Renal pelvis (tissue), 4 donors: ENCODE results near the gene TPRX1. TPM values are rescaled to one million over a fixed set of nuclear protein-coding genes. Genes with fewer than 3 reads are reported as not detected.
"Not testable (repeated sequence)": the region's sequence is repeated elsewhere in the genome, so short reads cannot be mapped to it uniquely, and the experiment has no call there.

Experiments
- DNase-seq: peaks from one replicate; pipeline ENCODE4 v3.0.0-alpha.2; 2013
- polyA plus RNA-seq, 3 donors: library from polyadenylated mRNA; unstranded; fragments of 120-200 nt; gene quantifications; one replicate each; pipeline ENCODE4 v1.2.1, GENCODE V29; 2013; ENCODE audit not compliant: insufficient read length in 3 of 3

Gene TPRX1
- polyA plus RNA-seq, 3 donors: not detected

DNA sequence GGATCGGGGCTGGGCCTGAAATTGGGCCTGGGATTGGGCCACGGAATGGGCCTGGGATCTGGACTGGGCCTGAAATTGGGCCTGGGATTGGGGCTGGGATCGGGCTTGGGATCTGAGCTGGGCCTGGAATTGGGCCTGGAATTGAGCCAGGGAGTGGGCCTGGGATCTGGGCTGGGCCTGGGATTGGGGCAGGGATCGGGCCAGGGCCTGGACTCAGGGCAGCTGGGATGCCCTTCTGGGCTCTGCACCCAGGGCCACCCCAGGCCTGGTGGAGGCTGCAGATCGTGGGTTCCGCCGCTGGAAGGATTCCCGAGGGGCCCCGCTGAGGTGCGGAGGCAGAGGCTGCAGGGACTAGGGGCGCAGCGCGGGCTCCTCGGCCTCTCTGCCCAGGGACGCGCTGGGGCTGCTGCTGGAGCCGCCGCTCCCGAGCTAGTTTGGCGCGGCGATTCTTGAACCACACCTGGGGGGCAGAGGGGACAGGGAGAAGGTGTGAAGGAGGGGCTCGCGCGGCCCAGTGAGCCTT is 1.8 kb downstream of the TPRX1 start:
- DNase-seq: no peak

DNA sequence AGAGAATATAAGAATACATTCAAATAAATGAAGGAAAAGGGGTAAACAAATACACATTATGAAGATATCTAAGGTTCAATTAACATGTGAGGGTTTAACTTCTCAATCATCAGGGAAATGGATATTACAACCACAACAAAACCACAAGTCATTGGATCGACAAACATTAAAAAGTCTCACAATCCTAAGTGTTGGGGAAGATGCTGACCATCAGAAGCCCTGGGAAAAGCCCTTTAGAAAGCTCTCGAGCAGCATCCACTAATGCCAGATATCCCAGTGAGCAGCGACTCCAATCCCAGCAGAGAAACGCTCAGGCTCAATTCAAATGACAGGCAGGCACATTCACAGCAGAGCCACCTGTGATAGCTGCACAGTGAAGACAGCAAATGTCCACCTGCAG is 3.1 kb downstream of the TPRX1 start:
- DNase-seq: no peak

DNA sequence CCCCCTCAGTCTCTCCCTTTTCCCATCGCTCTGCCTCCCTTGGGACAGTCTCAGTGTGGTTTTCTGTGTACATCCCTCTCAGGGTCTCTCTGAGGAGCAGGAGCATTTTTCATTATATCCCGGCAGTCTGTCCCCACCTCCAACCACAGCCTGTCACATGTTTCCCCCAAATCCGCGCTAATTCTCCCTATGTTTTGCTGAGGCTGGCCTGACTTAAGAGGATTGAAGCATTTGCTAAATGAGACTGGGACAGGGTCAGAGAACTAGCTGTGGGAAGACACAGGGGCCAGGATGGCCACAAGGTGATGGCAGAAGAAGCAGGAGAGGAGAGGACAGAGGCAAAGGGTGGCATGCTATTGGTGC is 5.5 kb downstream of the TPRX1 start:
- DNase-seq: no peak

DNA sequence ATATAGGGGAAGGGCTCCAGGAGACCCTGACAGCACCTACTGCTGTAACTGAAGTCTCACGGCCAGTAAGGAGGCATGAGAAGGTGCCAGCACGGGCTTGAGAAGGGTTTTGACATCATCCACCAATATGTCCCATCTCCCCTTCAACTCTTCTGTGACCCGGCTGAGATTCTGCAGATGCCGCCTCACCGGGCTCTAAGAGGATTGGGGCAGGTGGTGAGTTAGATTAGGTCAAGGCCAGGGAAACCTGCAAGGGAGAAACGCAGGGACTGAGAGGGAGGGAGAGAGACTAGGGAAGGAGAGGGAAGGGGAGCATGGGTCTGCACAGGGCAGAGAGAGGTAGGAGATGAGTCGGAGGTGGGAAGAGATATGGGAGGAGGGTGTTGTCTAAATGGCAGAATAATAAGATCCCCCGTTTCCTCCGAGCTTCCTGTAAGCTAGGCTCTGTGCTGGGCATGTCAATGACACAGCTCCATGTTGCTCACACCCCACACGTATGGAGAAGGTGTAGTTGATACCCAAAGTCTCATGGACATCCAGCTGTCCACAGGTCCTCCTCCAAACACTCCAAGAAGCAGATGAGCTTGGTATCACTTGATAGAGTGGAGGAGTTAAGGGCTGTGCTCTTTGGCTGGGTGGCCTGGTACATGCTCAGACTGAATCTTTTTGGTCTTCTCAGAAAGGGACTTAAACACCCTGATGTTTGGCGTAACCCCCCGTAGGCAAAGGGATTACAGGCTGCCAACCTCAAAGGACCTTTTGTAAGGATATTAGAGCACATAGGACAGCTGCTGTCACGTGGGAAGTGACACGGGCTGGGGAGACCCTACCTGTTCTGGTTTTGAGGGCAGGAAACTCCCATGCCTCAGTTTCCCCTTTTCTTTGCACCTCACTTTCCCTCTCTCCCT is 6.1 kb downstream of the TPRX1 start:
- no peak for DNase-seq

DNA sequence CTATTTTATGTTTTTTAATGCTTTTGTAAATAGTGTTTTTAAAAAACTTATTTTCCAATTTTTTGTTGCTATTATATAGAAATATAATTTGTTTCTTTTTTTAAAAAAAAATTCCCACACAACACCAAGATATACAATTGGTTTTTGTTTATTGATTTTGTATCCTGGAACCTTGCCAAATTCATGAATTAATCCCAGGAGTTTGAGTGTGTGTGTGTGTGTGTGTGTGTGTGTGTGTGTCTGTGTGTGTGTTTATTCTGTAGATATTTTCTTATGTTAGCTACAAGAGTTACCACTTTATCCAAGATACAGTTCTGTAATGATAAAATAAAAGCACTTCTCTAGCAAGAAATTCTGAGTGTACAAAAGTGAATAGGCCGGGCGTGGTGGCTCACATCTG is 7.6 kb downstream of the TPRX1 start:
- DNase-seq: no peak

DNA sequence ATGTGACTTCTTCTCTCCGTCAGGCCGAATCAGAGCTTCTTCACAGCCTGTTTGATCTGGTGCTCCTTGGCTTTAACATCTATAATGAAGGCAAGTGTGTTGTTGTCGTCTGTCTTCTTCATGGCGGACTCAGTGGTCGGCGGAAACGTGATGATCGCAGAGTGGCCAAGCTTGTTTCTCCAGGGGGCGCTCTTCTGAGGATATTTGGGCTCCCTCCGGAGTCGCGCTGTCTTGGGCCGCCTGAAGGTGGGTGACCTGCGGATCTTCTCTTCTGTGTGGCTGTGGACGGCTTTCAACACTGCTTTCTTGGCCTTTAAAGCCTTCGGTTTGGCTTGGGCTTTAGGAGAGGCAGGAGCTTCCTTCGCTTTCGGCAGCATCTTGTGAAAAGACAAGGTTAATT is 9.8 kb downstream of the TPRX1 start:
- DNase-seq: no peak

DNA sequence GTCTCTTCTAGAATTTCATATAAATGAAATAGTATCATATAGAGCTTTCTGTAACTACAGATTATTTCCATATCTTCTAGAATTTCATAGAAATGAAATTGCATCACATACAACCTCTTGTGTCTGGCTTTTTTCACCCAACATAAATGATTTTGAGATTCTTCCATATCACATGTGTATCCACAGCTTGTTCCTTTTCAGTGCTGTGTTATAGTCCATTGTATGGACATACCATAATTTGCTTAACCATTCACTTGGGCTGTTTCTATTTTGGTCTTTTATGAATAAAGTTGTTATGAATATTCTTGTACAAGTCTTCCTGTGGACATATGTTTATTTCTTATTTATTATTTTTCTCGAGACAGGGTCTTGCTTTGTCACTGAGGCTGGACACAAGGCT is 11.7 kb downstream of the TPRX1 start:
- DNase-seq: no peak

DNA sequence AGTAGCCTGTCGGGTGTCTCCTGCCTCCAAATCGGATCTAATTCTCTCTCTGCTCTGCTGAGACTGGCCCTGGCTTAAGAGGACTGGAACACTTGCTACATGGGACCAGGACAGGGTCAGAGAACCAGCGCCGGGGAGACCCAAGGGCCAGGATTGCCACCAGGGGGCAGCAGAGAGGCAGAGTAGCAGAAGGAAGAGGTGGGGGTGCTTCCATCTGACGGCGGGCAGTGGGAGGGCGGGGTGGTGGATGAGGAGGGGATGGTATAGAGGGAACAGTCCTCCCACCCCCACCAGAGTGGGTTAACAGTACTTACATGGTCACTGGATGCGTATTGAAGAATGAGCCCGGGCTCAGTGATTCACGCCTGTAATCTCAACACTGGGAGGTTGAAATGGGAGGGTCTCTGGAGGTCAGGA is 13.9 kb downstream of the TPRX1 start:
- peak; percentile 54 for DNase-seq

DNA sequence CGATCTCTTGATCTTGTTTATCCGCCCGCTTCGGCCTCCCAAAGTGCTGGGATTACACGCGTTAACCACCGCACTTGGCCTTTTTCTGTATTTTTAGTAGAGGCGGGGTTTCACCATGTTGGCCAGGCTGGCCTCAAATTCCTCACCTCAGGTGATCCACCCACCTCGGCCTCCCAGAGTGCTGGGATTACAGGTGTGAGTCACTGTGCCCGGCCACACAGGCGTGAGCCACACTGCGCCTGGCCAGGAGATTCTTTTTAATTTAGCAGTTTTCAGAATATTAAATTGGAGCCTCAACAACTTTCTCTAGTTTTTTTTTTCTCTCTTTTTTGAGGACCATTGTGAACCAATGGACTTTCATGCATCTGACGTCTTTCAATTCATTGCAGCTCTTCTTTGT is 14.5 kb downstream of the TPRX1 start:
- not testable (repeated sequence) for DNase-seq

DNA sequence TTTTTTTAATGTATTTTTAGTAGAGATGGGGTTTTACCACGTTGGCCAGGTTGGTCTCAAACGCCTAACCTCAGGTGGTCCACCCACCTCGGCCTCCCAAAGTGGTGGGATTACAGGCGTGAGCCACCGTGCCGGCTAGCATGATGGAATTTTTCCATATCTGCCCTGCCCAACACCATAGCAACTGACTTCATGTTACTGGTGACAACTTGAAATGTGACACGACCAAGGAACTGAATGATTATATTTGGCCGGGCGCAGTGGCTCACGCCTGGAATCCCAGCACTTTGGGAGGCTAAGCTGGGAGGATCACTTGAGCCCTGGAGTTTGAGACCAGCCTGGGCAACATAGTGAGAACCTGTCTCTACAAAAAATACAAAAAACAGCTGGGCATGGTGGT is 17.0 kb downstream of the TPRX1 start:
- not testable (repeated sequence) for DNase-seq

DNA sequence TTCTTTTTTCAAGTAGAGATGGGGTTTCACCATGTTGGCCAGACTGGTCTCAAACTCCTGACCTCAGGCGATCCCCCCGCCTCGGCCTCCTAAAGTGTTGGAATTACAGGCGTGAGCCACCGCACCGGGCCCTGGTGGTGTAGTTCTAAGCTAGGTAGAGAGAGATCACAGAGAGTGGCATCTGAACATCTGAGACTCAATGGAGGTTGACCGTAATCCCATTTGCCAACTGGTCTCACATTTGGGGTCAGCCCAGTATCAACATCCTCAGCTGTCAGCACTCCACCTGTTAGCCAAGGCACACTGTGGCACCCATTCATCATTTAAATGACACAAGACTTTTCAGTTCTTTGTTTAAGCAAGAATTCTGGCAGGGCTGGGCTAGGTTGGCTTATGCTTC is 17.8 kb downstream of the TPRX1 start:
- DNase-seq: no peak

DNA sequence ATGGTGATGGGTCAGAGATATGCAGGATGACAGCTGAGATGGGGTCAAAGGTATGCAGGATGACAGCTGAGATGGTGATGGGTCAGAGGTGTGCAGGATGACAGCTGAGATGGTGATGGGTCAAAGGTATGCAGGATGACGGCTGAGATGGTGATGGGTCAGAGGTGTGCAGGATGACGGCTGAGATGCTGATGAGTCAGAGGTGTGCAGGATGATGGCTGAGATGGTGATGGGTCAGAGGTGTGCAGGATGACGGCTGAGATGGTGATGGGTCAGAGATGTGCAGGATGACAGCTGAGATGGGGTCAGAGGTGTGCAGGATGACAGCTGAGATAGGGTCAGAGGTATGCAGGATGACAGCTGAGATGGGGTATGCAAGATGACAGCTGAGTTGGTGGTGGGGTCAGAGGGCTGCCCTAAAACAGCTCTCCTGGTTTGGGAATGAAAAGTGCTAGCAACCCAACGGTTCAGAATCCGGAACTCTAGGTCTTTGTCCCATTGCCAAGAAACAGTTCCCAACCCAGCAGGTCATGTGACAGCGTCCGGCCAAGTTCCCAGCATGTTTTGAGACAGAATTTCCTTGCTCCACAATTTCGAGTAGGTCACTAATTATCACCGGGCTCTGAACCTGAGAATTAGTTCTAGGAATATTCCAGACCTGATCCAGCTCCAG is 22.6 kb downstream of the TPRX1 start:
- no peak for DNase-seq

DNA sequence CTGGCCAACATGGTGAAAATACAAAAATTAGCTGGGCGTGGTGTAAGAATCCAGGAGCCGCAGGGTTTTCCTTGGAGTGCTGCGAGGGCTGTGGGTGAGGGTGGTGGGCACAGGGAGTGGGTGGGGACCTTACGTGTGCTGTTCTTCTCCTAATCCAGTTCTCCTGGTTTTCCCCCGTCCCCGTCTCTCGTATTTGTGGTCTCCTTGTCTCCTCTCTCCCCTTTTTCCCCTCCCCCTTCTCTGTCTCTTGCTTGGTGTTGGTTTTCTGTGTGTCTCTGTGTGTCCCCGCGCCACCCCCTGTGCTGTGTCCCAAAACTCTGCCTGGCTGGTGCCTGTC is 24.2 kb downstream of the TPRX1 start:
- no peak for DNase-seq

DNA sequence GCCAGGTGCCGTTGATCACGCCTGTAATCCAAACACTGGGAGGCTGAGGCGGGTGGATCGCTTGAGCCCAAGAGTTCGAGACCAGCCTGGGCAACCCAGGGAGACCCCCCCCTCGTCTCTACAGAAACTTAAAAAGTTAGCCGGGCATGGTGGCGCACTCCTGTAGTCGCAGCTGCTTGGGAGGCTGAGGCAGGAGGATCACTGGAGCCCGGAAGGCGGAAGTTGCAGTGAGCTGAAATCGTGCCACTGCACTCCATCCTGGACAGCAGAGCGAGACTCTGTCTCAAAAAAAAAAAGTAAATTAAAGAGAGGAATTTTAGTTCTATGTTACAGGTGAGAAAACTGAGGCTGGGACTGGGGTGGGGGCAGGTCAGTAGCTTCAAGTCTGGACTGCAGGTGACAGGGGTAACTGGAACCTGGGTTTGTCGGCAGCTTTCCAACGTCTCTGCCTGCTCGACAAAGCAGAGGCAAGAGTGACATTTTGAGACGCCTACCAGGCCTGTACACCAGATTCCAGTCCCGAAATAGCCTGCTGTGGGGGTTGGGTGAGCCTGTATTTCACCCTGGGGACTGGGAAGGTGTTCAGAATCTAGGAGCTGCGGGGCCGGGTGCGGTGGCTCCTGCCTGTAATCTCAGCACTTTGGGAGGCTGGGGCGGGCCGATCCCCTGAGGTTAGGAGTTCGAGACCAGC is 24.7 kb downstream of the TPRX1 start:
- DNase-seq: no peak

DNA sequence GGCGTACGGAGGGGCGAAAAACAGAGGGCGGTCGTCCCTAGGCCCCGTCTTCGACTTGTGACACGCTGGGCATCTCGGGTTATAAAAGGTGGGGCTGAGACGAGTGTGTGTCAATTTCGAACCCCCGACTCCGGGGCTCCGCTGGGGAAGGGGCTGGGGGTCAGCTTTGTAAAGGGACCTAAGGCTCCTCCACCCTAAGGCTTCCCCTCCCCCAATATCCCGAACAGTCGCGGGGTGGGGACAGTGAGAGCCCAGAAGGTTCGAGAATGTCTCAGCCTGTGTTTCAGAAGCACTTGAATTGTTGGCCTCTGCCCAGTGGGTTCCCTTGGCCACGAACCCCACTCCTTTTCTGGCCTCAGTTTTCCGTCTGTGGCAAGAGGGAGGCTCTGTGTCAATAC is 25.4 kb downstream of the TPRX1 start:
- DNase-seq: no peak

DNA sequence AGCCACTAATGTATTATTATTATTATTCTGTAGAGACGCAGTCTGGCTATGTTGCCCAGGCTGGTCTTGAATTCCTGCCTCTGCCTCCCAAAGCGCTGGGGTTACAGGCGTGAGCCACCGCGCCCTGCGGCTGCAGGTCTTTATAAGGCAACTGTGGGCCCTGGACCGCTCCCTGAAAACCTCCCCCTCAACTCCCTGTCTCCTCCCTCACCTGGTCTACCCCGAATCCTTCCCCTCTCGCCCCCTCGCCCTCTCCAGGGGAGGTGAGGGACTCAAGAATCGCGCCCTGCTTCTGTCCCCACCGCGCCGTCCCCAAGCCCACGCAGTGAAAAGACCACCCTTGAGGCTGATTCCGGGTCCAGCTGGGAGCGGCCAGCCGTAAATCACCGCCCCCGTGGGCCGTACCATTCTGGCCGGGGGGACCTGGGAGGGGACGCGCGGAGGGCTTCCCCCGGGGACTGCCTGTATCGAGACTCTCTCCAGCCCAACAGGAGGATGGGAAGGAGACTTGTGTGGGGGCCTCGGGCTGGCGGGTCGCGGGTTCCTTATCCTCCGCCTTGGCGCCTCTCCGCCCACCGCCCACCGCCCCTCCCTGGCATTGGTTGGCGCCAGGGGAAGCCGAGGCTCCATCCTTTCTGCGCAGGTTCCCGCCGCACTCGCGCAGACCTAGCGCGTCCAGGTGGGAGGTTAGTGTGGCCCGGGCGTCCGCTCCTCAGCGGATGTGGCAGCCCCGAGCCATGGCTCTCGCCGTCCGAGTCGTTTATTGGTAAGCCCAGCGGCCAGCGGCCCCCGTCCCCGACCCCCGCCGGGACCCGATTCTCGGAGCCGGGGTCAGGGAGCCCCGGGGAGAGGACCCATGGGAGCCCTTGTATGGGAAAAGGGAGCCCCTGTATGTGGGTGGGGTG is 26.1 kb downstream of the TPRX1 start, which contains the start of gene SELENOW:
TSS of gene SELENOW (plus strand) at position 655 of the 905 bp plus-strand sequence. CDS start at position 738, 83 bp downstream.
- peak; percentile 78 for DNase-seq

DNA sequence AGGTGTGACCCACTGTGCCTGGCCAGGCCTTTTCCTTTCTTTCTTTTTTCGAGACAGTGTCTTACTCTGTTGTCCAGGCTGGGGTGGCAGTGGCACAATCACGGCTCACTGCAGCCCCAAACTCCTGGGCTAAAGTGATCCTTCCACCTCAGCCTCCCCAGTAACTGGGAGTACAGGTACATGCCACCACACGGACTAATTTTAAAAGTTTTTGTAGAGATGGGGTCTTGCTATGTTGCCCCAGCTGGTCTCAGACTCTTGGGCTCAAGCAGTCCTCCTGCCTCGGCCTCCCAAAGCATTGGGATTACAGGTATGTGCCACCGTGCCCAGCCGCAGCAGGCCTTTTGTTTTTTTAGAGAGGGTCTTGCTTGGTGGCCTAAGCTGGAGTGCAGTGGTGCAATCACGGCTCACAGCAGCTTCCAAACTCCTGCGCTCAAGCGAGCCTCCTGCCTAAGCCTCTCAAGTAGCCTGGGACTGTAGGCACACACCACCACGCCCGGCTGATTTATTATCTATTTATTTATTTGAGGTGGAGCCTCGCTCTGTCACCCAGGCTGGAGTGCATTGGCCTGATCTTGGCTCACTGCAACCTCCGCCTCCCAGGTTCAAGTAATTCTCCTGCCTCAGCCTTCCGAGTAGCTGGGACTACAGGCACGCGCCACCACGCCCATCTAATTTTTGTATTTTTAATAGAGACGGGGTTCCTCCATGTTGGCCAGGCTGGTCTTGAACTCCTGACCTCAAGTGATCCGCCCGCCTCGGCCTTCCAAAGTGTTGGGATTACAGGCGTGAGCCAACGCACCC is 26.9 kb downstream of the TPRX1 start:
- not testable (repeated sequence) for DNase-seq

DNA sequence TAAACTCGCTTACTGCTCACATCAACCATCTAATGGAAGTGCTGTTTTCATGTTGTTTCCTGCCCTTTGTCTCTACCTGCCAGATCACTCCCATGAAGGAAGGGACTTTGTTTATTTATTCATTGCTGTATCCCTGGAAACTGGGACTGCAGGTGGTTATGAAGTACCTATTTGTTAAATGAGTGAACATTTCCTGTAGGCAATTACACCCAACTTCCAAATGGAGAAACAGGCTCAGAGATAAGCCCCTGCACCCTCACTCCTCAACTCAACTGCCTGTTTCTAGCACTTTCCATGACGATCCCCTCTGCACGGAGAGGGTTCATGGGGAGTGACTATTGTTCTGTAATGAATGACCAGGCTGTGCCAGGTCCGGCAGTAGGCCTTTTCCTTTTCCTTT is 27.8 kb downstream of the TPRX1 start:
- no peak for DNase-seq

DNA sequence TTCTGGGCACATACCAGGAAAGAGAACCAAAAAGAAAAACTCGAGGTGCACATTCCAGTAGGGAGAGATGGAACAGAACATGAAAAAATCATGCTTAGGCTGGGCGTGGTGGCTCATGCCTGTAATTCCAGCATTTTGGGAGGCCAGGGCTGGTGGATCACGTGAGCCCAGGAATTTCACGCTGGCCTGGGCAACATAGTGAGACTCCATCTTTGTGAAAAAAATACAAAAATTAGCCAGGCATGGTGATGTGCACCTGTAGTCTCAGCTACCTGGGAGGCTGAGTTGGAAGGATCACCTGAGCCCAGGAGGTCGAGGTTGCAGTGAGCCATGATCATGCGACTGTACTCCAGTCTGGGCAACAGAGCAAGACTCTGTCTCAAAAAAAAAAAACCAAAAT is 33.1 kb downstream of the TPRX1 start:
- not testable (repeated sequence) for DNase-seq

DNA sequence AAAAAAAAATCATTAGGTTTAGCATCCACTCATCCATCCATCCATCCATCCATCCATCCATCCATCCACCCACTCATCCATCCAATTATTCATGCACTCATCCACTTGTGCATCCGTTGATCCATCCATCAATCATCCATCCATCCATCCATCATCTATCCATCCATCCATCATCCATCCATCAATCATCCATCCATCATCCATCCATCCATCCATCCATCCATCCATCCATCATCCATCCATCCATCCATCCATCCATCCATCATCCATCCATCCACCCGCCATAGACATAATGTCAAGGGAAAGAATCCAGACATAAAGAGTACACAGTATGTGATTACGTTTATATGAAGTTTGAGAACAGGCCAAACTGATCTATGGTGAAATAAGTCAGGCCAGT is 34.8 kb downstream of the TPRX1 start:
- no peak for DNase-seq

DNA sequence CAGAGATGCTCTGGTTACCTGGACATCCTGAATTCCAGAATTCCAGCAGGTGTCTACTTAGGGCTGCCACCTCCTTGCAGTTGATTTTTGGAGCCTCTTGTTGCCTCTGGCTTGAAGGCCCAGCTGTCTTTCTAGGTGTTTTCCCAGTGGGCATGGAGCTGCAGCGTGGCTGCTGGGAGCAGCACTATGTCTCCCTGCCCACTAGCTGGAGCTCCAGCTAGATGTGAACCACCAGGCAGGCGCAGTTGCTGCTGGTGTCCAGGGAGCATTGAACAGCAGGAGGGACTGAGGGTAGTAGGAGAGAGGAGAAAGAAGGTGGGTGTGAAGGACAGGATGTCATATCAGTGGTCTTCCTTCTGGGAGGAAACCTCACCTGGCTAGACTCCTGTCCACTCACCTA is 35.7 kb downstream of the TPRX1 start:
- no peak for DNase-seq
